ENCODE measurements around the gene MAPKAP1.

Gene MAPKAP1

DNA sequence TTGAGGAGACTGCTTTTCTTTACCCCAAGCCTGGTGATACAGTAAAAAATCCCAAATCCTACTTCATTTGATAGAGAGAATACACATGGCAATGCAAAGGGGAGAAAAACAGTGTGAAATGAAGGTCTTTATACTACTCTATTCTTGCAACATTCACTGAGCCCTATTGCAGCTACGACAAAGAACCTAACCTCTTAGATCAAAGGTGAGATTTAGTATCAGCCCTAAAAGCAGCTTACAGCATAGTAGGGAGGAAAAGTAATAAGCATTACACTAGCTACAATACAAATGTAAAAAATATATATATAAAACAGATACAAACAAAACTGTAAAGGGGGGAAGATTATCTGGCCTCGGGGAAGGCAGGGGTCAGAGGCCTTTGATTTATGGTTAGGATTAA, 147.1 kb downstream of the MAPKAP1 start:
- Histone ChIP-seq H3K9ac (ENCODE audit: low read depth in 1 of 2, low read length in 2 of 2) (no peak overlapping the region), H3K4me3 (ENCODE audit: low read depth in 1 of 2, low read length in 2 of 2) (no peak overlapping the region), H3K27me3 (ENCODE audit: control insufficient read depth in 1 of 2, insufficient read depth in 2 of 2, low read length in 2 of 2) (no peaks in the 10 kb centered on the region), H3K9me3 (ENCODE audit: control insufficient read depth in 1 of 2, low read length in 2 of 2) (no peaks in the 10 kb centered on the region), H3K27ac (ENCODE audit: low read depth, low read length) (no peak overlapping the region), H3K36me3 (ENCODE audit: control insufficient read depth in 1 of 2, insufficient read depth in 2 of 2, low read length in 2 of 2) (peaks cover 0 to 12% of the 10 kb centered on the region in 2 donors), H3K4me1 (ENCODE audit: control insufficient read depth in 1 of 2, insufficient read depth in 2 of 2, low read length in 2 of 2) (peaks cover 0 to 5% of the 10 kb centered on the region in 2 donors)

DNA sequence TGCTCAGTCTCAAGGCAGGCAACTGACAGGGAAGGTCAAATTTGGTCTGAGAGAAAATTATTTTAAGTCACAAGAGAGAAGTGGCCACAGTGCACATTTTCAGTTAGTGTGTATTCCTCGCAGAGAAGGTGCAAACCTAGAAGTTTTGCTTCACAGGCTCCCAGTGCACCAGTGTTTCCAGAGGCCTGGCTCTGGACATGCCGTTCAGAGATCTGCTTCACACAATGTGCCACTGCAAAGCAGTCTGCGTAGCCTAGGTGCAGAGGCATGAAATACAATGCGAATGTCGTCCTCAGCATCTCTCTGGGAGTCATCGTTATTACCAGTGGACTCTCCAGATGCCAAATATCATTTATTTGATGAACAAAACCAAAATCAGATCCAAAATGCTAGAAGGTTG, 147.8 kb downstream of the MAPKAP1 start:
- Histone ChIP-seq H3K4me3 (ENCODE audit: low read depth in 1 of 2, low read length in 2 of 2) (no peak overlapping the region), H3K9me3 (ENCODE audit: control insufficient read depth in 1 of 2, low read length in 2 of 2) (no peaks in the 10 kb centered on the region), H3K27ac (ENCODE audit: low read depth, low read length) (no peak overlapping the region), H3K36me3 (ENCODE audit: control insufficient read depth in 1 of 2, insufficient read depth in 2 of 2, low read length in 2 of 2) (peaks cover 0 to 12% of the 10 kb centered on the region in 2 donors), H3K27me3 (ENCODE audit: control insufficient read depth in 1 of 2, insufficient read depth in 2 of 2, low read length in 2 of 2) (no peaks in the 10 kb centered on the region), H3K4me1 (ENCODE audit: control insufficient read depth in 1 of 2, insufficient read depth in 2 of 2, low read length in 2 of 2) (peaks cover 0 to 5% of the 10 kb centered on the region in 2 donors), H3K9ac (ENCODE audit: low read depth in 1 of 2, low read length in 2 of 2) (no peak overlapping the region)

DNA sequence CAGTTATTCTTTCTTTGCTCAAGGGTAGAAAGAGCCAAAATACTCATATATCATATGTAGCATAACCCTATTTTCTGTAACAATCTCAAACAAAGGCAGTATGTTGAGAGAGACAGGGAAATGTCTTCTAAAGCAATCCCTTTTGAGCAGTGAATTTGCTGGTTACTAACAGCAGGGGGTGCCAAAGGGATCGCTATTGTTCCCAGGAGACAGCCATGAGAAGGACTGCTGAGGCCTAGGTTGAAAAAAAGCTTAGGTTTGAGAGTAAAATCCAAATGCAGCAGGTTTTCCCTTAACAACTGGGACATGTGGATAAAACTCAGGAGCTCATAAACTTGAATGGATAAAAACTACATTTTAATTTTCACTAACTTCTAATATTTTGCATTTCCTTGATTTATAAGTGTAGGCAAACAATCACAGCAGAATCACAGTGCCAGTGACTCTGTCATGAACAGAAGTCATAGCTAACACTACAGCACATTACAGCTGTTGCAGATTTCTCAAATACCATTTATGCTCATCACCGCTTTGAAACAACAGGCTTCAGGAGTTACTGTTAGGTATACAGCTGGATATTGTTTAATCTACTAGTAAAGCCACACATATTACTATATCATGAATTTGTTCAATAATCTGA, 148.4 kb downstream of the MAPKAP1 start:
- no peak overlapping the region for H3K27ac ChIP-seq (ENCODE audit: low read depth, low read length)
- peaks cover 0 to 12% of the 10 kb centered on the region in 2 donors for H3K36me3 ChIP-seq (ENCODE audit: control insufficient read depth in 1 of 2, insufficient read depth in 2 of 2, low read length in 2 of 2)
- no peak overlapping the region for H3K4me3 ChIP-seq (ENCODE audit: low read depth in 1 of 2, low read length in 2 of 2)
- H3K9ac ChIP-seq (ENCODE audit: low read depth in 1 of 2, low read length in 2 of 2): no peak overlapping the region
- H3K4me1 ChIP-seq (ENCODE audit: control insufficient read depth in 1 of 2, insufficient read depth in 2 of 2, low read length in 2 of 2): peaks cover 0 to 5% of the 10 kb centered on the region in 2 donors
- H3K27me3 ChIP-seq (ENCODE audit: control insufficient read depth in 1 of 2, insufficient read depth in 2 of 2, low read length in 2 of 2): no peaks in the 10 kb centered on the region
- H3K9me3 ChIP-seq (ENCODE audit: control insufficient read depth in 1 of 2, low read length in 2 of 2): no peaks in the 10 kb centered on the region

DNA sequence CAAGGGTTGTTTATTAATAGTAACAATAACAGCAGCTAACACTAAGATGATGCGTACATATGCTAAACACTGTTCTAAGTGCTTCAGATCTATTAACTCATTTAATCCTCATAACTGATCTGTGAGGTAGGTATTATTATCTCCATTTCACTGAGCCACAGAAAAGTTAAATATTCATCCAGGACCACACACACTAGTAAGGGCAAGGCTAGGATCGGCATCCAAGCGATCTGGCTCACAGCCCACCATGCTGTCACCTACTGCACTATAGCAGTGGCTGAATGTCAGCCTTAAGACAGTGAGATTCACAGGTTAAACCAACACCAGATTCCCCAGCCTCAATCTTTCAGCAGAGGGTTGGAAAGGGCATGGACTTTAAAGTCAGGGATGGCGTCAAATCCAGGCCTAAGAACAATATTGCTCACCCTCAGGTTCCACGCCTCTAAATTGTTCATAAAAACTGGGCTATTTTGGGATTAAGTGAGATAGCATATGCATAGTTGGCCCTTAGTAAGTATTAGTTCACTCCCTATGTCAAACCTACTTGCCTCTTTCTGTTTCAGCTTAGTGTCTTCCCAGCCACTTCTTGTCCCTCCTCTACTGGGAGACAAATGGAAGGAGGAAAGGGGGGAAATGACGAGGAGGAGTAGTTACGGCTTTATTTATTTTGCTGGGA, 150.8 kb downstream of the MAPKAP1 start:
- H3K9me3 ChIP-seq (ENCODE audit: control insufficient read depth in 1 of 2, low read length in 2 of 2): no peaks in the 10 kb centered on the region
- no peak overlapping the region for H3K4me3 ChIP-seq (ENCODE audit: low read depth in 1 of 2, low read length in 2 of 2)
- H3K9ac ChIP-seq (ENCODE audit: low read depth in 1 of 2, low read length in 2 of 2): no peak overlapping the region
- no peak overlapping the region for H3K27ac ChIP-seq (ENCODE audit: low read depth, low read length)
- no peaks in the 10 kb centered on the region for H3K27me3 ChIP-seq (ENCODE audit: control insufficient read depth in 1 of 2, insufficient read depth in 2 of 2, low read length in 2 of 2)
- no peaks in the 10 kb centered on the region for H3K4me1 ChIP-seq (ENCODE audit: control insufficient read depth in 1 of 2, insufficient read depth in 2 of 2, low read length in 2 of 2)
- peaks cover 0 to 12% of the 10 kb centered on the region in 2 donors for H3K36me3 ChIP-seq (ENCODE audit: control insufficient read depth in 1 of 2, insufficient read depth in 2 of 2, low read length in 2 of 2)

DNA sequence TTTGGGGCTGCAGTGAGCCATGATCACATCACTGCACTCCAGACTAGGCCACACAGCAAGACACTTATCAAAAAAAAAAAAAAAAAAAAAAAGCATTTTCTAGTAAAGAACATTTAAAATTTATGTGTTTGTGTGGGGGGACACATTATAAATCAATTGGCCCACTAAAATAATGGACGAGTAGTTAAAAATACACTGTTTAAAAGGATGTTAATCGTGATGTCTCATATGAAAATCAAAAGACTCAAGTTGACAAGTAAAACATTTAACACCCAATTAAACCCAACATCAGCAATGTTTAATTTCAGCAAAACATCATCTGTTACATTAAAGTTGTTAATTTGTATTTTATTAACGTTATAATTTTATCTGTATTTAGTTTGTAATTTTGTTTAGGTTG, 152.3 kb downstream of the MAPKAP1 start:
- Histone ChIP-seq H3K9ac (ENCODE audit: low read depth in 1 of 2, low read length in 2 of 2) (no peak overlapping the region), H3K4me3 (ENCODE audit: low read depth in 1 of 2, low read length in 2 of 2) (no peak overlapping the region), H3K4me1 (ENCODE audit: control insufficient read depth in 1 of 2, insufficient read depth in 2 of 2, low read length in 2 of 2) (no peaks in the 10 kb centered on the region)

DNA sequence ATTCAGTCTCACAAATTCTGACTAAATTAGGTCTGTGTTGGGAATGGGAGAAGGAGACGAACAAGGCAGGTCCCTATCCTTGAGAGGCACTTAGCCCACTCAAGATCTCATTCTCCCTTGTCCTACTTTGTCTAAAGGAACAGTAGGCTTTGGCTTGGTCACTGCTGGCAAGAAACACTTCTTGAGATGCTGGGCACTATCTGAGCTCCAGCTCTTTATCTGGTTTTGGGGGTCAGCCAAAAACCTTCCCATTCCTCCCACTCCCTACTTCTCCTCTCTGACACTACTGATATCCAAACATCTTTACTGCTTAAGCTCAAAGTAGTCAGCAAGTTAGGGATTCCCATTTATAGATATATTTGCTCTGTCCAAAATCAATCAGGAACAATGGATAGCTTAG, 155.2 kb downstream of the MAPKAP1 start:
- Histone ChIP-seq H3K9ac (ENCODE audit: low read depth in 1 of 2, low read length in 2 of 2) (no peak overlapping the region), H3K4me1 (ENCODE audit: control insufficient read depth in 1 of 2, insufficient read depth in 2 of 2, low read length in 2 of 2) (no peaks in the 10 kb centered on the region), H3K4me3 (ENCODE audit: low read depth in 1 of 2, low read length in 2 of 2) (no peak overlapping the region), H3K9me3 (ENCODE audit: control insufficient read depth in 1 of 2, low read length in 2 of 2) (no peaks in the 10 kb centered on the region), H3K27me3 (ENCODE audit: control insufficient read depth in 1 of 2, insufficient read depth in 2 of 2, low read length in 2 of 2) (no peaks in the 10 kb centered on the region), H3K36me3 (ENCODE audit: control insufficient read depth in 1 of 2, insufficient read depth in 2 of 2, low read length in 2 of 2) (no peaks in the 10 kb centered on the region), H3K27ac (ENCODE audit: low read depth, low read length) (no peak overlapping the region)

More for the DNA sequence above, 152.3 kb downstream of the MAPKAP1 start:
- H3K27ac ChIP-seq (ENCODE audit: low read depth, low read length): no peak overlapping the region
- no peaks in the 10 kb centered on the region for H3K9me3 ChIP-seq (ENCODE audit: control insufficient read depth in 1 of 2, low read length in 2 of 2)
- peaks cover 0 to 12% of the 10 kb centered on the region in 2 donors for H3K36me3 ChIP-seq (ENCODE audit: control insufficient read depth in 1 of 2, insufficient read depth in 2 of 2, low read length in 2 of 2)
- no peaks in the 10 kb centered on the region for H3K27me3 ChIP-seq (ENCODE audit: control insufficient read depth in 1 of 2, insufficient read depth in 2 of 2, low read length in 2 of 2)

DNA sequence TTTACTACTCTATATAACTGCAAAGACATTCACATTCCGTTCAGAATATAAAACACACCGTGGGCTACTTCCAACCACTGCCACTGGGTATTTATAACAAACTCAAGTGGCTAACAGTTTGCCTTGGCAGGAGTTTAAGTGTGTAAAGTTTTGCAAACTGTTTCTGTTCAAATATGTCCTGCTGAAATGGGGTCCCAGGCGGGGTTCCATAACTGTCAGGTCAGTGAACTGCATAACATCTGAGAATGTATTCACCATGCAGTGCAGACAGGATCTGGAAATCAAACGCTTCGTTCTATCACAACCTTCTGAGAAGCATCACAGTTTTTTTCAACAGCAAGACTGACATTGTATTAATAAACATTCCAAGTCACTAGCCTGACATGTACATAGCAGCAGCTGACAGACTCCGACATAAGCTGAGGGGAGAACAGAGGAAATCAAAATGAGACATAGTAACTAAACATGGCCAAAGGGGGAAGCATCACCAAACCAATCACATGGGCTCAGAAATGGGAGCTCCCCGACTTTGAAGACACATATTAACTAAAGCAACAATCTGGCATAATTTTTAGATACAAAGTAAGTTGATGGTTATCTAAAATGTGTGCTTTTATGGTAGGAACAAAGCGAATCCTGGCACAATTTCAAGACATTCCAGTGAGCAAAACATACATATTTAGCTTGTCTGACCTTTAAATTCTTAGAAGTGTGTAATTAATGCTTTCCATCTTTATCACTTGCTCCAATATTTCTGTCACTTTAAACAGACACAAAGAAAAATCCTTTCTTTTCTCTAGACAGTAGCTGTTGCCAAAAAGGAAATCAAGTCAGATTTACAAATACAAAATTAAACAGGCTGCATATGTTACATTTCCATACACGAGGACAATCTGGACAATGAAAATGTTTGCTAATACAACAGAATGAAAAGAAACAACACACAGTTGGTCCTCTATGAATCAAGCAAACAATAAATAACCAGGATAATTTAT, 156.8 kb downstream of the MAPKAP1 start:
- Histone ChIP-seq H3K27ac (ENCODE audit: low read depth, low read length) (no peak overlapping the region), H3K36me3 (ENCODE audit: control insufficient read depth in 1 of 2, insufficient read depth in 2 of 2, low read length in 2 of 2) (peaks cover 0 to 4% of the 10 kb centered on the region in 2 donors)

DNA sequence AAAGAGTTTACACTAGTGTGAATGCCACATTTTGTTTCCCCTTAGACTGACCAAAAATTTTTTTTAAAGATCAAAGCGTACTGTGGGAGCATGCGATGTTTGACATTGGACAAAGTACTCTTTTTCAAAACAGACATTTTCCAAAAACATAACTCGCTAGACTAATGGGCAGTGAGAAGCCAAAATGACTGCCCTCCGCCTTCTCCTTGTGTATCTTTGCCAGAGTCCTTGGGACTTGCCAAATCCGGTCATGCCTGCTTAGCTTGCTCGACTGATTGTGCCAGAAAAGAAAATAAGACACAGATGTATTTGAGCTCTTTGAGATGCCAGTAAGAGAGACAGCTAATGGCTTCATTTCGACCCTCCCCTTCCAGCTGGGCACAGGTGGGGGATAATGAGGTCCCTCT, 157.5 kb downstream of the MAPKAP1 start:
- no peaks in the 10 kb centered on the region for H3K27me3 ChIP-seq (ENCODE audit: control insufficient read depth in 1 of 2, insufficient read depth in 2 of 2, low read length in 2 of 2)
- peaks cover 0 to 4% of the 10 kb centered on the region in 2 donors for H3K36me3 ChIP-seq (ENCODE audit: control insufficient read depth in 1 of 2, insufficient read depth in 2 of 2, low read length in 2 of 2)
- no peaks in the 10 kb centered on the region for H3K9me3 ChIP-seq (ENCODE audit: control insufficient read depth in 1 of 2, low read length in 2 of 2)
- H3K4me3 ChIP-seq (ENCODE audit: low read depth in 1 of 2, low read length in 2 of 2): no peak overlapping the region
- no peak overlapping the region for H3K27ac ChIP-seq (ENCODE audit: low read depth, low read length)
- no peak overlapping the region for H3K9ac ChIP-seq (ENCODE audit: low read depth in 1 of 2, low read length in 2 of 2)
- H3K4me1 ChIP-seq (ENCODE audit: control insufficient read depth in 1 of 2, insufficient read depth in 2 of 2, low read length in 2 of 2): no peaks in the 10 kb centered on the region

More for the DNA sequence above, 156.8 kb downstream of the MAPKAP1 start:
- Histone ChIP-seq H3K4me3 (ENCODE audit: low read depth in 1 of 2, low read length in 2 of 2) (no peak overlapping the region), H3K9me3 (ENCODE audit: control insufficient read depth in 1 of 2, low read length in 2 of 2) (no peaks in the 10 kb centered on the region), H3K4me1 (ENCODE audit: control insufficient read depth in 1 of 2, insufficient read depth in 2 of 2, low read length in 2 of 2) (no peaks in the 10 kb centered on the region), H3K27me3 (ENCODE audit: control insufficient read depth in 1 of 2, insufficient read depth in 2 of 2, low read length in 2 of 2) (no peaks in the 10 kb centered on the region), H3K9ac (ENCODE audit: low read depth in 1 of 2, low read length in 2 of 2) (no peak overlapping the region)

DNA sequence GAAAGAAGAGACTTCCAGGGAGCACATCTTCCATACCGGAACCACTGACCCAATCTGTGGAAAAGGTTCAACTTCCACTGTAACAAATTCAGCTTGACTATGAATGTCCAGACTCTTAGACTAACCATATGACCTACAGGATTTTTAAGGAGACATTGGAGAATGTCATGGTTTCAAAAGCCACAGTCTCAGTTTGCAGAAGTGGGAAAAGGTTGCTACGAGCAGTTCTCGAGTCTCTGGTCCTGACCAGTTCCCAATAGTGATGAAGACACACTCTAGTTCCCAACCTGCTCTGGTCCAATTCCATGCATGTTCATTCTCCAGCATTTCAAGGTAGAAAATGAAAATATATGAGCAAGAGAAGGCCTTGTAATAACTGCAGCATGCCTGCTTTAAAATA, 158.0 kb downstream of the MAPKAP1 start:
- Histone ChIP-seq H3K27ac (ENCODE audit: low read depth, low read length) (no peak overlapping the region), H3K27me3 (ENCODE audit: control insufficient read depth in 1 of 2, insufficient read depth in 2 of 2, low read length in 2 of 2) (no peaks in the 10 kb centered on the region), H3K9ac (ENCODE audit: low read depth in 1 of 2, low read length in 2 of 2) (no peak overlapping the region), H3K36me3 (ENCODE audit: control insufficient read depth in 1 of 2, insufficient read depth in 2 of 2, low read length in 2 of 2) (peaks cover 0 to 4% of the 10 kb centered on the region in 2 donors), H3K4me1 (ENCODE audit: control insufficient read depth in 1 of 2, insufficient read depth in 2 of 2, low read length in 2 of 2) (no peaks in the 10 kb centered on the region), H3K4me3 (ENCODE audit: low read depth in 1 of 2, low read length in 2 of 2) (no peak overlapping the region), H3K9me3 (ENCODE audit: control insufficient read depth in 1 of 2, low read length in 2 of 2) (no peaks in the 10 kb centered on the region)

DNA sequence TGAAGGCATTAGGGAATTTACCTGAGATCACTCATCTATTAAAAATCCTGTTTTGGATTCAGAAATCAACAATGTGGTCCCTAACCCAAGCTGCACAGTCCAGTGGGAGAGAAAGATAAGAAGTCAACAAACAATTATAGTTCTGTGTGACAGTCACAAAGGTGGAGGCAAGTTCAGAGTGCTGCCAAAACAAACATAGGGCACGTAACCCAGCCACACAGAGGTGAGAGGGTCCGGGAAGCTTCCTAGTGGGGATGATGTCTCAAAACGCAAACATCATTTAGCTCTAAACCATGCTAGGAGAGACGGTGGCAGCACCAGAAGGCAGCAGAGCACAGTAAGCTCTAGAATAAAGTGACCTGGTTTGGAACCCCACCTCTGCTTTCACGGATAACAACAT, 158.9 kb downstream of the MAPKAP1 start:
- H3K27ac ChIP-seq (ENCODE audit: low read depth, low read length): no peak overlapping the region
- H3K36me3 ChIP-seq (ENCODE audit: control insufficient read depth in 1 of 2, insufficient read depth in 2 of 2, low read length in 2 of 2): peaks cover 0 to 4% of the 10 kb centered on the region in 2 donors
- H3K4me1 ChIP-seq (ENCODE audit: control insufficient read depth in 1 of 2, insufficient read depth in 2 of 2, low read length in 2 of 2): no peaks in the 10 kb centered on the region
- H3K4me3 ChIP-seq (ENCODE audit: low read depth in 1 of 2, low read length in 2 of 2): no peak overlapping the region
- no peaks in the 10 kb centered on the region for H3K27me3 ChIP-seq (ENCODE audit: control insufficient read depth in 1 of 2, insufficient read depth in 2 of 2, low read length in 2 of 2)
- H3K9ac ChIP-seq (ENCODE audit: low read depth in 1 of 2, low read length in 2 of 2): no peak overlapping the region
- no peaks in the 10 kb centered on the region for H3K9me3 ChIP-seq (ENCODE audit: control insufficient read depth in 1 of 2, low read length in 2 of 2)

Measured in duodenal mucosa (tissue), 2 donors.